Liver (tissue), 9 donors: ENCODE results near the gene PTPRN2. TPM values are rescaled to one million over a fixed set of nuclear protein-coding genes. Genes with fewer than 3 reads are reported as not detected.

ENCODE experiments used
- DNase-seq: peaks from one replicate; pipeline ENCODE4 v3.0.0-alpha.2; 2017; ENCODE audit warnings: low spot score
- H3K27ac ChIP-seq, 2 donors: one replicate each; pipeline ENCODE4 v1.7.0; 2013; ENCODE audit warnings: inconsistent platforms in 2 of 2, low read length in 2 of 2, control low read depth in 1 of 2, low read depth in 1 of 2, mild to moderate bottlenecking in 1 of 2
- H3K27me3 ChIP-seq, 4 donors: one replicate each; pipeline versions ENCODE4 v1.6.1 to v1.7.0; 2013; ENCODE audit warnings: low read length in 3 of 4, inconsistent platforms in 1 of 4, mild to moderate bottlenecking in 1 of 4, moderate library complexity in 1 of 4; ENCODE audit not compliant: control insufficient read depth in 4 of 4, insufficient read depth in 4 of 4
- H3K36me3 ChIP-seq, 4 donors: one replicate each; pipeline versions ENCODE4 v1.6.1 to v1.7.0; 2013; ENCODE audit warnings: low read length in 3 of 4, mild to moderate bottlenecking in 3 of 4, low read depth in 1 of 4, moderate library complexity in 1 of 4; ENCODE audit not compliant: control insufficient read depth in 4 of 4, insufficient read depth in 3 of 4
- H3K4me1 ChIP-seq, 4 donors: one replicate each; pipeline versions ENCODE4 v1.6.1 to v1.7.0; 2013; ENCODE audit warnings: low read length in 3 of 4, mild to moderate bottlenecking in 3 of 4, moderate library complexity in 1 of 4; ENCODE audit not compliant: control insufficient read depth in 4 of 4, insufficient read depth in 4 of 4
- H3K4me3 ChIP-seq, 3 donors: one replicate each; pipeline versions ENCODE4 v1.6.1 to v1.7.0; 2013; ENCODE audit warnings: low read length in 3 of 3, control low read depth in 1 of 3, low read depth in 1 of 3, mild to moderate bottlenecking in 1 of 3
- H3K9ac ChIP-seq, 2 donors: one replicate each; pipeline ENCODE4 v1.7.0; 2013; ENCODE audit warnings: low read length in 2 of 2, mild to moderate bottlenecking in 2 of 2, moderate library complexity in 2 of 2, control low read depth in 1 of 2, low read depth in 1 of 2
- H3K9me3 ChIP-seq, 4 donors: one replicate each; pipeline versions ENCODE4 v1.6.1 to v1.7.0; 2013; ENCODE audit warnings: low read length in 3 of 4; ENCODE audit not compliant: control insufficient read depth in 4 of 4
- EGR1 ChIP-seq, 2 donors: IDR thresholded peaks; 2 replicates each; pipeline ENCODE4 v1.6.1; 2016 to 2018; ENCODE audit warnings: antibody characterized with exemption in 2 of 2, low read depth in 2 of 2
- FOXA1 ChIP-seq: IDR thresholded peaks from 2 replicates; pipeline ENCODE4 v1.6.1; 2016; ENCODE audit warnings: antibody characterized with exemption
- FOXA2 ChIP-seq: IDR thresholded peaks from 2 replicates; pipeline ENCODE4 v1.6.1; 2016; ENCODE audit warnings: antibody characterized with exemption
- HNF4A ChIP-seq, 2 donors: conservative IDR thresholded peaks; 2 replicates each; pipeline ENCODE4 v1.6.1; 2016; ENCODE audit warnings: antibody characterized with exemption in 2 of 2, mild to moderate bottlenecking in 2 of 2
- HNF4G ChIP-seq: IDR thresholded peaks from 2 replicates; pipeline ENCODE4 v1.6.1; 2016; ENCODE audit warnings: antibody characterized with exemption
- JUND ChIP-seq, 2 donors: IDR thresholded peaks; 2 replicates each; pipeline ENCODE4 v1.6.1; 2016; ENCODE audit warnings: antibody characterized with exemption in 2 of 2
- NR2F2 ChIP-seq: IDR thresholded peaks from 2 replicates; pipeline ENCODE4 v1.6.1; 2016; ENCODE audit warnings: antibody characterized with exemption
- RAD21 ChIP-seq, 2 donors: IDR thresholded peaks; 2 replicates each; pipeline ENCODE4 v1.6.1; 2016; ENCODE audit warnings: antibody characterized with exemption in 2 of 2, mild to moderate bottlenecking in 2 of 2
- RXRA ChIP-seq, 2 donors: IDR thresholded peaks; 2 replicates each; pipeline ENCODE4 v1.6.1; 2017 to 2018; ENCODE audit warnings: antibody characterized with exemption in 2 of 2, mild to moderate bottlenecking in 1 of 2
- TAF1 ChIP-seq: conservative IDR thresholded peaks from 2 replicates; pipeline ENCODE4 v1.6.1; 2016; ENCODE audit warnings: antibody characterized with exemption, mild to moderate bottlenecking
- YY1 ChIP-seq: IDR thresholded peaks from 2 replicates; pipeline ENCODE4 v1.6.1; 2016; ENCODE audit warnings: antibody characterized with exemption, mild to moderate bottlenecking
- WGBS: extraction: QIAGEN DNeasy Blood & Tissue Kit; methylation state at CpG from one replicate; pipeline ENCODE4 v1.1.7; 2013; 5-methylcytosine and 5-hydroxymethylcytosine counted together
- polyA plus RNA-seq, 2 donors: library from polyadenylated mRNA; stranded (reverse) in 1 of 2; unstranded in 1 of 2; fragments of 200-250 nt in 1 of 2; fragments of >200 nt in 1 of 2; fragmentation: Nextera tagmentation in 1 of 2; extraction: Ambion mirVana in 1 of 2; gene quantifications; one replicate each; pipeline versions ENCODE4 v1.2.1 to v1.2.3, GENCODE V29; 2013 to 2015
- total RNA-seq, 2 donors: library from RNA; depleted of rRNA; stranded (reverse); fragments of >200 nt; gene quantifications; one replicate each; pipeline ENCODE4 v1.2.3, GENCODE V29; 2014
- TF ChIP-seq, protein P1 (sequence below): fragments of 150-350 bp; IDR thresholded peaks from 2 replicates; pipeline ENCODE4 v1.5.1; 2017; ENCODE audit warnings: improper control_type of control experiment, low read depth, low read length; ENCODE audit not compliant: missing input control
- TF ChIP-seq, protein P2 (sequence below): IDR thresholded peaks from 2 replicates; pipeline ENCODE4 v1.6.1; 2016; ENCODE audit warnings: antibody characterized with exemption
- TF ChIP-seq, protein P3 (sequence below): IDR thresholded peaks from 2 replicates; pipeline ENCODE4 v1.6.1; 2016; ENCODE audit warnings: antibody characterized with exemption
- TF ChIP-seq, protein P4 (sequence below): IDR thresholded peaks from 2 replicates; pipeline ENCODE4 v1.6.1; 2016; ENCODE audit warnings: antibody characterized with exemption, mild to moderate bottlenecking
- TF ChIP-seq, protein P5 (sequence below): IDR thresholded peaks from 2 replicates; pipeline ENCODE4 v1.6.1; 2016; ENCODE audit warnings: antibody characterized with exemption
- donor health status: healthy.
- donor health status: healthy.
- donor health status: healthy.
- donor health status: healthy.
- donor health status: healthy.

Gene PTPRN2
- total and polyA plus RNA-seq, 4 donors, result 0.75 to 1.9 (median 1.1) TPM

DNA sequence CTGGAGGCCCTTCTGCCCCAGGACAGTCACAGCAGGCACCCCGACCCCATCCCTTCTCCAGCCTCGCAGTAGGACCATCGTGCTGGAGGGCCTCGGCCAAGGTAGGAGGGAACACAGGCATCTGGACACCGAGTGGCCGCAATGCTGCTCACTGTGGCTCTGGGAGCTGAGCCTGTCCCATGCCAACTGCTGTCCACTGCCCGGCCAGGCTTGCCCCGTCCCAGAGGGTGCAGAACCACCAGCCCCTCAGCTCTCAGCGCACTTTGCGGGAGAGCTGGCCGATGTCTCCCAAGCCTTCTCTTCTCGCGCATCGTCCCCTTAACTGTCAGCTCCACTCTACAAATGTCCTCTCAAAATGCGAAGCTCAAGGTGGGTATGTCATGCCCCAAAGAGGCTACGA lies 197.2 kb downstream of the PTPRN2 start (continued):
- no peak for TF ChIP-seq YY1
- TF ChIP-seq RAD21 (IDR thresholded peaks at IDR 0.05), result no peak

DNA sequence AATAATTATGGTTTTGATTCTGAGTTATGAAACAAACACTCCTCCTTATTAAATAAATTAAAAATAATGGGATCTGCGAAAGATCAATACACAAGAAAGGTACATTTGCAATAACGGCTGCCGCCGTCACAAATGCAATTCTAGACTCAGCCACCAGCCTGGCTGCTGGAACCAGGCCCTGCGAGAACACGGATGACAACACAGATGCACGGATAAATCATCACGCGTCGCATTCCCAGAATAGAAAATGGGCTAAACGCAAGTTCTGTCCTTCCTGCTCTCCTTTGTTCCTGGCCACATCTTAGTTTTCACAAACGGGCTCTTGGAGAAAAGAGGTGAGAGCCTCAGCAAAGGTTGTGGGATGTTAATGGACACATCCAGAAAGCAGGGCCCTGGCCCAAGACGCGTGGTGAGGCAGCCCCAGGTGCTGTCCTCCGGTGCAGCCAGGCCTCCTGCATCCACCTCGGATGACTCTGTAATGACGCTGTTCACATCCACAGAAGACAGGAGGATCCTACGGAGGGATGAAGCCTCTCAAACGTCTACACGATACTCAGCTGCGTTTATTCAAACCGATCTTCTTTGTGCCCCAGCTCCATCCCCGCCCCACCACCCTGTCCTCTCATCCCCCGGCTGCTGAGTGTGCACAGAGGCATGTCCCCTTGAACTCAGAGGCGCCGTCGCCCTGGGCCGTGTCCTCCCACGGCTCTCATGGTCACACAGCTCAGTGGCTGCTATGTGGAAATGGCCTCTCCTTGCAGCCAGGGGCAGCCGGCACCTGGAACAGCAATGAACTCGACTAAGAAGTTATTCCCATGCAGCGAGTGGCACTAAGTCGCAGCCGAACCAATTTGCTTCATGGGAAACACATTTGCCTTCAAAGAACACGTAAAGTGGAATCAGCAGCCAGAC lies 197.9 kb downstream of the PTPRN2 start:
- H3K27me3 ChIP-seq, result no peaks in the 10 kb centered on the region
- no peaks in the 10 kb centered on the region for H3K36me3 ChIP-seq
- no peaks in the 10 kb centered on the region for H3K9me3 ChIP-seq
- H3K27ac ChIP-seq, result no peak overlapping the region
- 84% methylated on average over 35 of the region's 35 CpGs for WGBS
- H3K9ac ChIP-seq, result no peak overlapping the region
- no peak for DNase-seq
- TF ChIP-seq YY1, result no peak
- TF ChIP-seq, protein P1, sequence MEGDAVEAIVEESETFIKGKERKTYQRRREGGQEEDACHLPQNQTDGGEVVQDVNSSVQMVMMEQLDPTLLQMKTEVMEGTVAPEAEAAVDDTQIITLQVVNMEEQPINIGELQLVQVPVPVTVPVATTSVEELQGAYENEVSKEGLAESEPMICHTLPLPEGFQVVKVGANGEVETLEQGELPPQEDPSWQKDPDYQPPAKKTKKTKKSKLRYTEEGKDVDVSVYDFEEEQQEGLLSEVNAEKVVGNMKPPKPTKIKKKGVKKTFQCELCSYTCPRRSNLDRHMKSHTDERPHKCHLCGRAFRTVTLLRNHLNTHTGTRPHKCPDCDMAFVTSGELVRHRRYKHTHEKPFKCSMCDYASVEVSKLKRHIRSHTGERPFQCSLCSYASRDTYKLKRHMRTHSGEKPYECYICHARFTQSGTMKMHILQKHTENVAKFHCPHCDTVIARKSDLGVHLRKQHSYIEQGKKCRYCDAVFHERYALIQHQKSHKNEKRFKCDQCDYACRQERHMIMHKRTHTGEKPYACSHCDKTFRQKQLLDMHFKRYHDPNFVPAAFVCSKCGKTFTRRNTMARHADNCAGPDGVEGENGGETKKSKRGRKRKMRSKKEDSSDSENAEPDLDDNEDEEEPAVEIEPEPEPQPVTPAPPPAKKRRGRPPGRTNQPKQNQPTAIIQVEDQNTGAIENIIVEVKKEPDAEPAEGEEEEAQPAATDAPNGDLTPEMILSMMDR, result no peak
- no peak for TF ChIP-seq HNF4A (conservative IDR thresholded peaks at IDR 0.05)
- TF ChIP-seq HNF4G, result no peak
- TF ChIP-seq, protein P2, sequence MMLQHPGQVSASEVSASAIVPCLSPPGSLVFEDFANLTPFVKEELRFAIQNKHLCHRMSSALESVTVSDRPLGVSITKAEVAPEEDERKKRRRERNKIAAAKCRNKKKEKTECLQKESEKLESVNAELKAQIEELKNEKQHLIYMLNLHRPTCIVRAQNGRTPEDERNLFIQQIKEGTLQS, result no peak
- no peak for TF ChIP-seq EGR1 (IDR thresholded peaks at IDR 0.05; ENCODE audit: low read depth in 2 of 2)
- no peak for TF ChIP-seq FOXA2
- TF ChIP-seq JUND (IDR thresholded peaks at IDR 0.05), result no peak
- TF ChIP-seq, protein P3, sequence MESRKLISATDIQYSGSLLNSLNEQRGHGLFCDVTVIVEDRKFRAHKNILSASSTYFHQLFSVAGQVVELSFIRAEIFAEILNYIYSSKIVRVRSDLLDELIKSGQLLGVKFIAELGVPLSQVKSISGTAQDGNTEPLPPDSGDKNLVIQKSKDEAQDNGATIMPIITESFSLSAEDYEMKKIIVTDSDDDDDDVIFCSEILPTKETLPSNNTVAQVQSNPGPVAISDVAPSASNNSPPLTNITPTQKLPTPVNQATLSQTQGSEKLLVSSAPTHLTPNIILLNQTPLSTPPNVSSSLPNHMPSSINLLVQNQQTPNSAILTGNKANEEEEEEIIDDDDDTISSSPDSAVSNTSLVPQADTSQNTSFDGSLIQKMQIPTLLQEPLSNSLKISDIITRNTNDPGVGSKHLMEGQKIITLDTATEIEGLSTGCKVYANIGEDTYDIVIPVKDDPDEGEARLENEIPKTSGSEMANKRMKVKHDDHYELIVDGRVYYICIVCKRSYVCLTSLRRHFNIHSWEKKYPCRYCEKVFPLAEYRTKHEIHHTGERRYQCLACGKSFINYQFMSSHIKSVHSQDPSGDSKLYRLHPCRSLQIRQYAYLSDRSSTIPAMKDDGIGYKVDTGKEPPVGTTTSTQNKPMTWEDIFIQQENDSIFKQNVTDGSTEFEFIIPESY, result no peak
- TF ChIP-seq FOXA1, result no peak
- TF ChIP-seq, protein P4, sequence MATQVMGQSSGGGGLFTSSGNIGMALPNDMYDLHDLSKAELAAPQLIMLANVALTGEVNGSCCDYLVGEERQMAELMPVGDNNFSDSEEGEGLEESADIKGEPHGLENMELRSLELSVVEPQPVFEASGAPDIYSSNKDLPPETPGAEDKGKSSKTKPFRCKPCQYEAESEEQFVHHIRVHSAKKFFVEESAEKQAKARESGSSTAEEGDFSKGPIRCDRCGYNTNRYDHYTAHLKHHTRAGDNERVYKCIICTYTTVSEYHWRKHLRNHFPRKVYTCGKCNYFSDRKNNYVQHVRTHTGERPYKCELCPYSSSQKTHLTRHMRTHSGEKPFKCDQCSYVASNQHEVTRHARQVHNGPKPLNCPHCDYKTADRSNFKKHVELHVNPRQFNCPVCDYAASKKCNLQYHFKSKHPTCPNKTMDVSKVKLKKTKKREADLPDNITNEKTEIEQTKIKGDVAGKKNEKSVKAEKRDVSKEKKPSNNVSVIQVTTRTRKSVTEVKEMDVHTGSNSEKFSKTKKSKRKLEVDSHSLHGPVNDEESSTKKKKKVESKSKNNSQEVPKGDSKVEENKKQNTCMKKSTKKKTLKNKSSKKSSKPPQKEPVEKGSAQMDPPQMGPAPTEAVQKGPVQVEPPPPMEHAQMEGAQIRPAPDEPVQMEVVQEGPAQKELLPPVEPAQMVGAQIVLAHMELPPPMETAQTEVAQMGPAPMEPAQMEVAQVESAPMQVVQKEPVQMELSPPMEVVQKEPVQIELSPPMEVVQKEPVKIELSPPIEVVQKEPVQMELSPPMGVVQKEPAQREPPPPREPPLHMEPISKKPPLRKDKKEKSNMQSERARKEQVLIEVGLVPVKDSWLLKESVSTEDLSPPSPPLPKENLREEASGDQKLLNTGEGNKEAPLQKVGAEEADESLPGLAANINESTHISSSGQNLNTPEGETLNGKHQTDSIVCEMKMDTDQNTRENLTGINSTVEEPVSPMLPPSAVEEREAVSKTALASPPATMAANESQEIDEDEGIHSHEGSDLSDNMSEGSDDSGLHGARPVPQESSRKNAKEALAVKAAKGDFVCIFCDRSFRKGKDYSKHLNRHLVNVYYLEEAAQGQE, result no peak
- TF ChIP-seq TAF1, result no peak
- TF ChIP-seq RXRA (IDR thresholded peaks at IDR 0.05), result no peak
- TF ChIP-seq NR2F2, result no peak
- TF ChIP-seq RAD21 (IDR thresholded peaks at IDR 0.05), result no peak
- TF ChIP-seq, protein P5, sequence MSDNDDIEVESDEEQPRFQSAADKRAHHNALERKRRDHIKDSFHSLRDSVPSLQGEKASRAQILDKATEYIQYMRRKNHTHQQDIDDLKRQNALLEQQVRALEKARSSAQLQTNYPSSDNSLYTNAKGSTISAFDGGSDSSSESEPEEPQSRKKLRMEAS, result no peak
- no peak overlapping the region for H3K4me3 ChIP-seq
- no peaks in the 10 kb centered on the region for H3K4me1 ChIP-seq
